Psoas muscle (tissue), 8 donors: Measurements from ENCODE around the gene C11orf16. TPM values are rescaled to one million over a fixed set of nuclear protein-coding genes. Genes with fewer than 3 reads are reported as not detected.

Source experiments
- ATAC-seq, 4 donors: fragments of 200-7000 bp; cut with Tn5 transposase; one replicate each; pipeline ENCODE4 v1.9.1; 2020; ENCODE audit warnings: moderate library complexity in 3 of 4, mild to moderate bottlenecking in 2 of 4
- DNase-seq, 2 donors: peaks; one replicate each; pipeline ENCODE4 v3.0.0-alpha.2; 2020
- H3K27ac ChIP-seq: fragments of 200-600 bp; one replicate; pipeline ENCODE4 v1.8.0; 2022
- H3K27me3 ChIP-seq, 3 donors: fragments of 200-600 bp in 1 of 3; one replicate each; pipeline versions ENCODE4 v1.6.1 to v1.8.0; 2013 to 2022; ENCODE audit warnings: low read length in 2 of 3, mild to moderate bottlenecking in 2 of 3, moderate library complexity in 1 of 3; ENCODE audit not compliant: insufficient read depth in 3 of 3
- H3K36me3 ChIP-seq, 2 donors: fragments of 200-600 bp in 1 of 2; one replicate each; pipeline versions ENCODE4 v1.6.1 to v1.8.0; 2013 to 2022; ENCODE audit warnings: low read depth in 1 of 2, mild to moderate bottlenecking in 1 of 2, moderate library complexity in 1 of 2; ENCODE audit not compliant: insufficient read depth in 1 of 2
- H3K4me1 ChIP-seq: fragments of 200-600 bp; one replicate; pipeline ENCODE4 v1.8.0; 2022
- H3K4me3 ChIP-seq: fragments of 200-600 bp; one replicate; pipeline ENCODE4 v1.8.0; 2022; ENCODE audit warnings: mild to moderate bottlenecking
- H3K9me3 ChIP-seq: fragments of 200-600 bp; one replicate; pipeline ENCODE4 v1.8.0; 2022
- WGBS, 3 donors: extraction: QIAGEN DNeasy Blood & Tissue Kit; methylation state at CpG; one replicate each; pipeline versions ENCODE4 v1.1.6 to v1.1.7; 2013; 5-methylcytosine and 5-hydroxymethylcytosine counted together
- intact Hi-C, 2 donors: fragments of 100-400 bp; cut with DNase I; formaldehyde crosslinking; loops; one replicate each; pipeline versions ENCODE4 v1.11.0 to v1.14.2; 2022
- polyA plus RNA-seq, 3 donors: library from polyadenylated mRNA; stranded (reverse); fragments of 200-250 nt; gene quantifications; one replicate each; pipeline ENCODE4 v1.2.3, GENCODE V29; 2013
- total RNA-seq, 4 donors: library from RNA; stranded (reverse); fragmentation: NEBNext Ultra II Directional in 2 of 4; extraction: Animal tissue kit (Norgen Biotek cat#: 25700) in 2 of 4; gene quantifications; one replicate each; pipeline versions ENCODE4 v1.2.1 to v1.2.4, GENCODE V29; 2021 to 2023
- TF ChIP-seq, protein P1 (sequence below): fragments of 200-600 bp; IDR thresholded peaks from one replicate; pipeline ENCODE4 v1.8.0; 2022; ENCODE audit warnings: antibody characterized with exemption
- donor health status: healthy with polysubstance abuse.
- donor health status: DM: no; HTN: no; CAD: no; lungs with moderate emphysema.
- donor health status: Bipolar disorder and iron deficiency.
- donor health status: healthy.
- donor health status: DM: yes; HTN: yes; CAD: no.
- donor health status: DM: no; HTN: no; CAD: no.
- donor health status: DM: no; HTN: no; CAD: no.
- donor health status: DM: yes; HTN: yes; CAD: no.

C11orf16 gene
- total and polyA plus RNA-seq, 7 donors: not detected

DNA sequence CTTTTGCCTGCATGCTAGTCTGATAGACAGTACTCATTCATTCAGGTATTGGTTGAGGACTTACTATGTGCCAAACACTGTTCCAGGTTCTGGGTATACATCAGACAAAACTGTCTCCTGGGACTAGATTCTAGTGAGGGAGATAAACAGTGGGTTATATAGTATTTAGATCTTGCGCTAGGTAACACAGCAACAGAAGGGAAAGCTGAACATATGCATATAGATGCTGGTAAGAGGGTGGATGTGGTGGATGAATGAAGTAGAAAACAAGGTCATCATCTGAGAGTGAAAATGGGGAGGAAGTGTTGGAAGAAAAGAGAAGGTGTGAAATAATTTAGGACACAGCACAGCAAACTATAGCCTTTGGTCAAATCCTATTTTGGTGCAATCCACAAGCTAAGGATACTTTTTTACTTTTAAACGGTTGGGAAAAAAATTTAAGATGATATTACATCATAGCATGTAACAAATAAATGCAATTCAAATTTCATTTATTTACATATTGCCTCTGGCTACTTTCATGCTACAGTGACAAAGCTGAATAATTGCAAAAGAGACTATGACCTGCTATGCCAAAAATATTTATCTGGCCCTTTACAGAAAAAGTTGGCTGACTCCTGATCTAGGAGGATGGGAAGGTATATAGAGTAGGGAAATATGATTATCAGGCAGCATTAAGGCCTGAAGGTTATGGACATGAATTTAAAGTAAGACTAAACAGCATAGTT is 38.6 kb upstream of the C11orf16 start:
- Histone ChIP-seq H3K9me3 (no peaks in the 10 kb centered on the region), H3K27me3 (no peaks in the 10 kb centered on the region), H3K4me1 (no peaks in the 10 kb centered on the region), H3K4me3 (no peak overlapping the region), H3K27ac (no peak overlapping the region), H3K36me3 (peaks cover 6 to 26% of the 10 kb centered on the region in 2 donors)
- 85 to 87% (median 86%) methylated on average over 2 of the region's 2 CpGs for WGBS, 3 donors
- ATAC-seq: no peak
- no peak for DNase-seq
- TF ChIP-seq, protein P1, sequence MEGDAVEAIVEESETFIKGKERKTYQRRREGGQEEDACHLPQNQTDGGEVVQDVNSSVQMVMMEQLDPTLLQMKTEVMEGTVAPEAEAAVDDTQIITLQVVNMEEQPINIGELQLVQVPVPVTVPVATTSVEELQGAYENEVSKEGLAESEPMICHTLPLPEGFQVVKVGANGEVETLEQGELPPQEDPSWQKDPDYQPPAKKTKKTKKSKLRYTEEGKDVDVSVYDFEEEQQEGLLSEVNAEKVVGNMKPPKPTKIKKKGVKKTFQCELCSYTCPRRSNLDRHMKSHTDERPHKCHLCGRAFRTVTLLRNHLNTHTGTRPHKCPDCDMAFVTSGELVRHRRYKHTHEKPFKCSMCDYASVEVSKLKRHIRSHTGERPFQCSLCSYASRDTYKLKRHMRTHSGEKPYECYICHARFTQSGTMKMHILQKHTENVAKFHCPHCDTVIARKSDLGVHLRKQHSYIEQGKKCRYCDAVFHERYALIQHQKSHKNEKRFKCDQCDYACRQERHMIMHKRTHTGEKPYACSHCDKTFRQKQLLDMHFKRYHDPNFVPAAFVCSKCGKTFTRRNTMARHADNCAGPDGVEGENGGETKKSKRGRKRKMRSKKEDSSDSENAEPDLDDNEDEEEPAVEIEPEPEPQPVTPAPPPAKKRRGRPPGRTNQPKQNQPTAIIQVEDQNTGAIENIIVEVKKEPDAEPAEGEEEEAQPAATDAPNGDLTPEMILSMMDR: no peak
- intact Hi-C loops: no loop called here

DNA sequence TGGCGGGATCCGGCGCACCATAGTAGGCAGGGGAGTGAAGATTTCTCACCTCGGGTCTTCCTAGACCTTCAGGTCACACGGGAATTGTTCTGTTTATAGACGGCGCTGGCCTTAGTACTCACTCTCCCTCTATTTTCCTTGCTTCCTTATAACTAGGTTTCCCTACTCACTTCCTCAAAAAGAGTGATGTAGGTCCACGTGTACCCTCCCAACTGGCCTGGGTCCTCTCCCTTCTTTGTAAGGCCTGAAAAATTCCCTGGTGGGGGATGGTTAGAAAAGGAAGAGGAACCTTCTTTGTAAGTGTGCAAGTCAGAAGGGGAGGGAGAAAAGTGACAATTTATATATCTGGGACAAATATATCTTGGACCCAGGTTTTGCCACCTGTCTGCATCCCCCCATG is 34.4 kb upstream of the C11orf16 start:
- Histone ChIP-seq H3K36me3 (peaks cover 6 to 27% of the 10 kb centered on the region in 2 donors), H3K9me3 (no peaks in the 10 kb centered on the region), H3K27me3 (no peaks in the 10 kb centered on the region), H3K27ac (no peak overlapping the region), H3K4me1 (peaks cover 25% of the 10 kb centered on the region), H3K4me3 (no peak overlapping the region)
- ATAC-seq (no peak), DNase-seq (no peak)
- intact Hi-C loops: loop anchor here in 1 of 2 donors (10.0 kb wide), 1 partner anchor 152 kb away; a partner anchor contains a TSS
- TF ChIP-seq, protein P1: no peak
- 79 to 86% (median 83%) methylated on average over 8 of the region's 8 CpGs for WGBS, 3 donors

DNA sequence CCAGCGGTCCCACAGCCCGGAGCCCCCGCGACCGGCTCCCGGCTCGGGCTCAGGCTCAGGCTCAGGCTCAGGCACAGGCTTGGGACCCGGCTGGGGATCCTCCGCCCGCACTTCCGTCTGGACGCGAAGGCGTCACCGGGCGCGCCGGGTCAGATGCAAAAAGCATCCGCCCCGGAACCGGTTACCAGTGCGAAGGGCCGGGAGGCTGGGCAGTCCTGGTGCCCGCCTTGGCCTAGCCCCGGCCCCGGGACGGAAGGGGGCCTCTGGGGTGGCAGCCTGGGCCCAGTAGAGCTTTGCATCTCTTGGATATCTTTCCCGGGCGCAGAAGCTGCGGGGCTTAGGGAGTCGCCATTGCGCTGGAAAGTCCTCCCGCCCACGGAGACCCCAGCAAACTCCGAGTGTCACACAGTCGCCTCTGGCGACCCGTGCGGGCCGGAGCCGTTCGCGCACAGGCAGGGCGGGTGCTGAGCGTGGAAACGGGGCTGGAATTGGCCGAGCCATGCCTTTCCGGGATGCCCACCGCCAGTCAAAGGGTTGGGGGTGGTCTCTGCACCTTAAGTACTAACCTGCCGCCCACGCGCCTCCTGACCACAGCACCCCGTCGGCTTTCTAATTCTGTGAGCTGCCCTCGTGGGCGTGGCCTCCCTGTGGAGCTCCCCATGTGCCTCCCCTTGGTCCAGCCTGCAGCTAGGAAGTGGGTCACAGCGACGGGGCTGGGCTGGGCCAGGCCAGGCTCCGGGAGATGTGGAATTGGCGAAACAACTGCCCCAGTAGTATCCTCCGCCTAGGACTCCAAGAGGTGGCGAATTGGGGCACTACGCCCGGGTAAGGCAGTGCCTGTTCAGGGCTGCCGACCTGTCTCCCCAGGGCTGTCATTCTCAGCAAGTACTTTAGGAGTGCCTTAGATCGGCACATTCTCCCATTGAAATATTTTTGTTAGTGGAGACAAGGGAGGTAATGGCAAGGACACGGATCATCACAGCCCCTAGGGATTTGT is 31.9 kb upstream of the C11orf16 start, which contains the start of gene TMEM9B:
TSS of gene TMEM9B (minus strand) at position 119 of the 997 bp plus-strand sequence. CDS start 129 bp downstream, outside the sequence.
- Histone ChIP-seq H3K9me3 (no peaks in the 10 kb centered on the region), H3K4me1 (peaks cover 34% of the 10 kb centered on the region), H3K36me3 (peaks cover 6 to 44% of the 10 kb centered on the region in 2 donors), H3K27ac (peak within 1 kb of the TSS; percentile 98), H3K27me3 (no peaks in the 10 kb centered on the region), H3K4me3 (peak within 1 kb of the TSS; percentile 86)
- DNase-seq: peak; percentile 93 to 95
- intact Hi-C loops: loop anchor here (2.0 to 10.0 kb wide), 3 partner anchors 150 to 282 kb away; partner anchors contain the start of genes RPL27A (in 1 of the 2) and TRIM66 (in 1 of the 2)
- TF ChIP-seq, protein P1: no peak
- WGBS, 3 donors: 0% methylated on average over 53 to 67 of the region's 67 CpGs
- peak; percentile 93 to 96 (median 94) for ATAC-seq

DNA sequence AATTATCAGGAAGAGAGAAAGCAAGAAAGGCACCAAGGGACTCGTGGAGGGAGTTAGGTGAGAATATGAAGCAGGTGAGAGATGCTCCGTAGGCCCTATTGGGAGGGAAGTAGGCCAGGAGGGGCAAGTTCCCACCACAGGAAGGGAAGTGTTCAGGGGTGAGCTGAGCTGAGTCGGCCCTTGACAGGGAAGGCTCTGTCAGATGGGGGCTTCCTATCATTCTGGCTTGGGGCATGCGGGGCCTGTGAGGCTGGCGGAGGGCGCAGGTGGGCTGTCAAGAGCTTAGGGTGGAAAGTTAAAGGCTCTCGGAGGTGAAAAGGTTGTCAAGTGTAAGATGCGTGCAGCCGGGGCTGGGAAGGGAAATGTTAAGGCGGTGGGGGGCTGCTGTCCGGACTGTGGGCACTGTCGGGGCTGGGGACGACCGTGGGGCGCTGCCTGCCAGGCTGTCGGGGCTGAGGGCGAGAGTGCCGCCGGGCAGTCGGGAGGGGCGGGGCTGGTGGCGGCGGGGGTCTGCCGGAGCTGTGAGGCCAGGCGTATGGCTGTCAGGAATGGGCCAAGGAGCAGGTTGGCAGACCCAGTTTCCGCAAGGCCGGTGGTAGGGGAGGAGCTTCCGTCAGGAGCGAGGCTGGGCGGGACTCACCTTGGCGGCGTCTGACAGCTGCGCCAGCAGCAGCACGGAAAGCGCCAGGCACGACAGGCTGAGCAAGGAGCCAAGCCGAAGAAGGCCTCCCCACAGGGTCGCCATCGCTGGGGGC is 31.0 kb upstream of the C11orf16 start:
- Histone ChIP-seq H3K27me3 (no peaks in the 10 kb centered on the region), H3K4me1 (peaks cover 43% of the 10 kb centered on the region), H3K4me3 (peak overlapping the region; percentile 86), H3K36me3 (peaks cover 6 to 42% of the 10 kb centered on the region in 2 donors), H3K27ac (peak overlapping the region; percentile 98), H3K9me3 (no peaks in the 10 kb centered on the region)
- peak; percentile 79 to 88 for DNase-seq
- ATAC-seq: peak; percentile 77 to 81 (median 78)
- WGBS, 3 donors: 2 to 3% (median 2%) methylated on average over 33 to 39 of the region's 39 CpGs
- intact Hi-C loops: loop anchor here (2.0 to 10.0 kb wide), 3 partner anchors 149 to 281 kb away; partner anchors contain the start of genes RPL27A (in 1 of the 2) and TRIM66 (in 1 of the 2)
- TF ChIP-seq, protein P1: no peak
